Mucosa of rectum (tissue), 2 donors: Measurements from ENCODE around the gene SORBS2.

ENCODE experiments used
- H3K27ac ChIP-seq, 2 donors: one replicate each; pipeline ENCODE4 v1.7.0; 2013; ENCODE audit warnings: inconsistent platforms in 2 of 2, low read depth in 2 of 2, low read length in 2 of 2
- H3K27me3 ChIP-seq, 2 donors: one replicate each; pipeline ENCODE4 v1.7.0; 2013; ENCODE audit warnings: low read length in 2 of 2; ENCODE audit not compliant: control insufficient read depth in 2 of 2, insufficient read depth in 2 of 2
- H3K36me3 ChIP-seq, 2 donors: one replicate each; pipeline ENCODE4 v1.7.0; 2013; ENCODE audit warnings: low read length in 2 of 2; ENCODE audit not compliant: control insufficient read depth in 2 of 2, insufficient read depth in 2 of 2
- H3K4me1 ChIP-seq, 2 donors: one replicate each; pipeline ENCODE4 v1.7.0; 2013; ENCODE audit warnings: low read length in 2 of 2, mild to moderate bottlenecking in 1 of 2; ENCODE audit not compliant: control insufficient read depth in 2 of 2, insufficient read depth in 2 of 2
- H3K4me3 ChIP-seq, 2 donors: one replicate each; pipeline ENCODE4 v1.7.0; 2013; ENCODE audit warnings: low read length in 2 of 2
- H3K9ac ChIP-seq, 2 donors: one replicate each; pipeline ENCODE4 v1.7.0; 2013; ENCODE audit warnings: low read length in 2 of 2, low read depth in 1 of 2, mild to moderate bottlenecking in 1 of 2
- H3K9me3 ChIP-seq, 2 donors: one replicate each; pipeline ENCODE4 v1.7.0; 2013; ENCODE audit warnings: low read length in 2 of 2; ENCODE audit not compliant: control insufficient read depth in 2 of 2
- donor health status: healthy.
- donor health status: Normal muscosa, but diverticular disease.

The SORBS2 gene

DNA sequence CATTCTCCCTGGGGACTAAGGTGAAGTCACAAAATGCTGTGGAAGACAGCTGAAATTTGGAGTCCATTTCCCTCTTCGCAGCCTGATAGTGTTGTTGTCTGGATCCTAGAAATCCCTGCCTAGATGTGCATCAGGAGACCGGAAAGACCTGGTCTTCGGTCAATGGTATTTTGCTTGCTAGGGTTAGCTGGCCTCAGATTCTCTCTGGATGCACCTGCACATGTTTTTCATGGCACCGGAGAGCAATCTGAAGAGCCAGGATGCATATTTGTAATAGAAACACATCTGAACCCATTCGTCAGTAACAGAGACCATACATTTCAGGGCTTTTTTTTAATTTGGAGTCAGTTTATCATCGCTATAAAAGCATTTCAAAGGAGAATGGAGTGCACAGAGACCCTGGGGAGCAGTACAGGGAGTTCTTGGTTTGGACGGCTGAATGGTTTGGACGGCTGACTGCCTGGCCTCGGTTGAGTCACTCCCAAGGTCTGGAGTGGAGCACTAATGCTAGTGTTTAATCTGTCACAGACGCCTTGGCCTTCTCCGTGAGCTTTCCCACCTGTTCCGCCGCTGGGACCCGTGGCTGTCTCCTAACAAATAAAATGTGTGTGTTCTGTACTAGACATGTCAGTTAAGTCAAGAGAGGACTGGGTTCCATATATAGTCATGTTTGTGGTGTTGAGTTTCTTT, 269.2 kb downstream of the SORBS2 start:
- Histone ChIP-seq H3K27me3 (peaks cover 3 to 4% of the 10 kb centered on the region in 2 donors), H3K27ac (peak overlapping the region in 1 of 2 donors; percentile 48)

DNA sequence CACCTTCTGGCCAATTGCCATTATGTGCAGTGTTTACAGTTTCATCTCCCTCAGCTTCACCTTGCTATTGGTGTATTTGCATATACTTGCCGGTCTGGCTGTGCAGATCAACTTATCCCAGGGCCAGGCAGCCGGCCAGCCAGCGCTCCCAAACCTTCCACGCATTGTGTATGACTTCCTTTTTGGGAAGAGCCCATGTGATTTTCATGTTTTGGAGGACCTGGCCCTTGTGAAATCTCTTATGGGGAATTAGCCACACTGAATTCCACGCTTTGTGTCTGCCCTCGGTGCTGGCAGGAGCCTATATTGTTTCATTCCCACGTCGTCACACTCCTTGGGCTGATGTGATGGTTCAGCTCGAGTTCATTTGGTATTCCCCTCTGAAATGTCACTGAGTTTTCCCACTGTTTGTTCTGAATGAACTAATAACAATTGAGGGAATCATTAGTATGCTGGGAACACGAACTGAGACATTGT, 270.7 kb downstream of the SORBS2 start:
- Histone ChIP-seq H3K36me3 (no peaks in the 10 kb centered on the region), H3K27me3 (peaks cover 6 to 10% of the 10 kb centered on the region in 2 donors), H3K9ac (no peak overlapping the region), H3K9me3 (no peaks in the 10 kb centered on the region), H3K4me3 (no peak overlapping the region), H3K27ac (peak overlapping the region; percentile 7 to 38), H3K4me1 (peaks cover 0 to 3% of the 10 kb centered on the region in 2 donors)

More for the DNA sequence above, 269.2 kb downstream of the SORBS2 start:
- Histone ChIP-seq H3K4me3 (no peak overlapping the region), H3K9me3 (no peaks in the 10 kb centered on the region), H3K4me1 (peaks cover 0 to 3% of the 10 kb centered on the region in 2 donors), H3K36me3 (no peaks in the 10 kb centered on the region), H3K9ac (no peak overlapping the region)

- Histone ChIP-seq H3K36me3 (no peaks in the 10 kb centered on the region), H3K9ac (no peak overlapping the region), H3K27me3 (peaks cover 10% of the 10 kb centered on the region in 2 donors), H3K27ac (peak overlapping the region; percentile 7 to 38), H3K4me1 (peaks cover 0 to 3% of the 10 kb centered on the region in 2 donors), H3K9me3 (no peaks in the 10 kb centered on the region), H3K4me3 (no peak overlapping the region)
Measured at GRCh38 chr4:185540487-185541120, 271.4 kb downstream of the SORBS2 start.

- peaks cover 0 to 3% of the 10 kb centered on the region in 2 donors for H3K4me1 ChIP-seq
- no peak overlapping the region for H3K4me3 ChIP-seq
- peak overlapping the region in 1 of 2 donors; percentile 7 for H3K27ac ChIP-seq
- no peaks in the 10 kb centered on the region for H3K9me3 ChIP-seq
- no peaks in the 10 kb centered on the region for H3K36me3 ChIP-seq
- H3K27me3 ChIP-seq, result peaks cover 10% of the 10 kb centered on the region in 2 donors
- no peak overlapping the region for H3K9ac ChIP-seq
Measured at GRCh38 chr4:185540040-185540439, 272.0 kb downstream of the SORBS2 start.

DNA sequence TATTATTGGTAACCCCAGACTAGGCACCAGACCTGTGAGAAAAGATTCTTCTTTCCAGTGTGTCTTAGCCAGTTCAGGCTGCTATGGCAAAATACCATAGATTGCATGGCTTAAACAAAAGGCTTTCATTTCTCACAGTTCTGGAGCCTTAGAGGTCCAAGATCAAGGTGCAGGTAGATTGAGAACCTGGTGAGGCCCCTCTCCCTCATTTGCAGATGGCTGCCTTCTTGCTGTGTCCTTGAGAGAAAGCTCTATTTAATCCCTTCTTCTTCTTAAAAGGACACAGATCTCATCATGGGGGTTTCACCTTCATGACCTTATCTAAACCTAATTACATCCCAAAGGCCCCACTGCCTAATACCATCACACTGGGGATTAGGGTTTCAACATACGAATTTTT, 273.2 kb downstream of the SORBS2 start:
- no peaks in the 10 kb centered on the region for H3K9me3 ChIP-seq
- no peak overlapping the region for H3K27ac ChIP-seq

GRCh38 chr4:185536411-185536709, 275.6 kb downstream of the SORBS2 start:
- Histone ChIP-seq H3K27ac (no peak overlapping the region), H3K27me3 (peaks cover 14 to 24% of the 10 kb centered on the region in 2 donors), H3K9me3 (no peaks in the 10 kb centered on the region), H3K4me1 (peaks cover 0 to 3% of the 10 kb centered on the region in 2 donors), H3K4me3 (no peak overlapping the region), H3K9ac (no peak overlapping the region), H3K36me3 (no peaks in the 10 kb centered on the region)

More for the DNA sequence above, 273.2 kb downstream of the SORBS2 start:
- H3K4me3 ChIP-seq, result no peak overlapping the region
- H3K27me3 ChIP-seq, result peaks cover 14 to 17% of the 10 kb centered on the region in 2 donors
- H3K36me3 ChIP-seq, result no peaks in the 10 kb centered on the region
- H3K4me1 ChIP-seq, result peaks cover 0 to 3% of the 10 kb centered on the region in 2 donors
- H3K9ac ChIP-seq, result no peak overlapping the region

- no peaks in the 10 kb centered on the region for H3K36me3 ChIP-seq
- H3K9me3 ChIP-seq, result no peaks in the 10 kb centered on the region
- H3K4me3 ChIP-seq, result peak overlapping the region; percentile 68 to 69
- no peak overlapping the region for H3K9ac ChIP-seq
- H3K27me3 ChIP-seq, result peaks cover 14 to 24% of the 10 kb centered on the region in 2 donors
- H3K27ac ChIP-seq, result no peak overlapping the region
- H3K4me1 ChIP-seq, result peaks cover 0 to 3% of the 10 kb centered on the region in 2 donors
Measured at GRCh38 chr4:185535612-185536410, 276.2 kb downstream of the SORBS2 start.
